RWPE2 (cell line): ENCODE results near the gene PCGF3.

Source experiments
- ATAC-seq: fragments of 200-7000 bp; cut with Tn5 transposase; 3 replicates; pipeline ENCODE4 v1.9.1; 2021; ENCODE audit warnings: low read depth
- DNase-seq: peaks from one replicate; pipeline ENCODE4 v3.0.0-alpha.2; 2020; ENCODE audit warnings: low spot score
- H3K27ac ChIP-seq: fragments of 450-650 bp; 2 replicates; pipeline ENCODE4 v1.5.1; 2017; ENCODE audit warnings: mild to moderate bottlenecking; ENCODE audit not compliant: poor library complexity, severe bottlenecking
- H3K27me3 ChIP-seq: fragments of 250-450 bp; sonication (Bioruptor Pico); 2 replicates; pipeline ENCODE4 v1.5.1; 2021; ENCODE audit warnings: mild to moderate bottlenecking, moderate library complexity; ENCODE audit not compliant: insufficient read depth, poor library complexity, severe bottlenecking
- H3K36me3 ChIP-seq: fragments of 250-450 bp; sonication (Bioruptor Pico); 2 replicates; pipeline ENCODE4 v1.5.1; 2020; ENCODE audit warnings: low read depth, mild to moderate bottlenecking, moderate library complexity
- H3K4me1 ChIP-seq: fragments of 250-450 bp; sonication (Bioruptor Pico); 2 replicates; pipeline ENCODE4 v1.5.1; 2021; ENCODE audit warnings: mild to moderate bottlenecking, moderate library complexity; ENCODE audit not compliant: insufficient read depth, poor library complexity, severe bottlenecking
- H3K4me3 ChIP-seq: fragments of 250-450 bp; sonication (Bioruptor Pico); 2 replicates; pipeline ENCODE4 v1.5.1; 2021; ENCODE audit warnings: mild to moderate bottlenecking, moderate library complexity; ENCODE audit not compliant: severe bottlenecking
- H3K9me3 ChIP-seq: fragments of 250-450 bp; sonication (Bioruptor Pico); 2 replicates; pipeline ENCODE4 v1.5.1; 2021; ENCODE audit warnings: mild to moderate bottlenecking, moderate library complexity; ENCODE audit not compliant: severe bottlenecking
- TF ChIP-seq, protein P1 (sequence below): fragments of 450-650 bp; IDR thresholded peaks from one replicate; pipeline ENCODE4 v1.5.1; 2017; ENCODE audit warnings: mild to moderate bottlenecking, moderate library complexity; ENCODE audit not compliant: poor library complexity, severe bottlenecking

PCGF3 gene

DNA sequence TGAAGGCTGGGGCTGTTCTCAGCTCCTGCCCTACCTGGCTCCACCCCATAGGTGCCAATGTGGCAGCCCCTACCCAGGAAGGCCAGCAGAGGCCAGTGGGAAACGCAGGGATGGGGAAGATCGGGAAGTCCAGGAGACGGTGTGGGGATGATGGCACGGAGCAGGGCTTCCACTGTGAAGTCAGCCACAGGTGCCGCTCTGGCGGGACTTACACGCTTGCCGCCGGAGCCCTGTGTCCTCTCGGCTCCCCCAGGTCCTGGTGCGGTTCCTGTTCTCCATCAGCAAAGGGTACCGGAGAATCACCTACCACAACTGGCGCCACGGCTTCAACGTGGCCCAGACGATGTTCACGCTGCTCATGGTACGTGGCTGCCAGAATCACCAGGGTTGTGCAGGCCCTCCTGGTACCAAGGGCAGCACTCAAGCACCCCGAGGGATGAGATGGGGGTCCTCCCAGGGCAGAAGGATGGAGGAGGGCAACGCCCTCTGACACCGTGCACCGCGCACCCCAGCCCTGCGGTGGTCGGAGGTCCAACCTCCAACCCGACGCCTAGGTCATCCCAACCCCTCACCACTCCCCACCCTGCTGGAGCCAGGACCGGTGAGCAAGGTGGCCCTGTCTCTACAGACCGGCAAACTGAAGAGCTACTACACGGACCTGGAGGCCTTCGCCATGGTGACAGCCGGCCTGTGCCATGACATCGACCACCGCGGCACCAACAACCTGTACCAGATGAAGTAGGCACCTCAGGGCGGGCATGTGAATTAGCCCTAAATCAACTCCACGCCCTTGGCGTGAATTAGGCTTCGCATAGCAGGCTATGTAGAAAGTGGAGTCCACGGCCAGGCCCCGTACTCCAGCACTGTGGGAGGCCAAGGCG, 43.5 kb upstream of the PCGF3 start:
- H3K9me3 ChIP-seq = no peaks in the 10 kb centered on the region
- no peaks in the 10 kb centered on the region for H3K36me3 ChIP-seq
- no peak overlapping the region for H3K27ac ChIP-seq
- no peaks in the 10 kb centered on the region for H3K27me3 ChIP-seq
- DNase-seq = peak; percentile 63
- H3K4me1 ChIP-seq = no peaks in the 10 kb centered on the region
- H3K4me3 ChIP-seq = no peak overlapping the region
- no peak for ATAC-seq
- TF ChIP-seq, protein P1, sequence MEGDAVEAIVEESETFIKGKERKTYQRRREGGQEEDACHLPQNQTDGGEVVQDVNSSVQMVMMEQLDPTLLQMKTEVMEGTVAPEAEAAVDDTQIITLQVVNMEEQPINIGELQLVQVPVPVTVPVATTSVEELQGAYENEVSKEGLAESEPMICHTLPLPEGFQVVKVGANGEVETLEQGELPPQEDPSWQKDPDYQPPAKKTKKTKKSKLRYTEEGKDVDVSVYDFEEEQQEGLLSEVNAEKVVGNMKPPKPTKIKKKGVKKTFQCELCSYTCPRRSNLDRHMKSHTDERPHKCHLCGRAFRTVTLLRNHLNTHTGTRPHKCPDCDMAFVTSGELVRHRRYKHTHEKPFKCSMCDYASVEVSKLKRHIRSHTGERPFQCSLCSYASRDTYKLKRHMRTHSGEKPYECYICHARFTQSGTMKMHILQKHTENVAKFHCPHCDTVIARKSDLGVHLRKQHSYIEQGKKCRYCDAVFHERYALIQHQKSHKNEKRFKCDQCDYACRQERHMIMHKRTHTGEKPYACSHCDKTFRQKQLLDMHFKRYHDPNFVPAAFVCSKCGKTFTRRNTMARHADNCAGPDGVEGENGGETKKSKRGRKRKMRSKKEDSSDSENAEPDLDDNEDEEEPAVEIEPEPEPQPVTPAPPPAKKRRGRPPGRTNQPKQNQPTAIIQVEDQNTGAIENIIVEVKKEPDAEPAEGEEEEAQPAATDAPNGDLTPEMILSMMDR = no peak

- TF ChIP-seq, protein P1 = no peak
- Histone ChIP-seq H3K36me3 (no peaks in the 10 kb centered on the region), H3K27ac (no peak overlapping the region), H3K4me1 (no peaks in the 10 kb centered on the region), H3K27me3 (no peaks in the 10 kb centered on the region), H3K4me3 (peak overlapping the region; percentile 40), H3K9me3 (no peaks in the 10 kb centered on the region)
- no peak for ATAC-seq
- peak; percentile 49 for DNase-seq
These were observed 42.6 kb upstream of the PCGF3 start for GRCh38 chr4:663046-663437.

- Histone ChIP-seq H3K9me3 (no peaks in the 10 kb centered on the region), H3K27me3 (no peaks in the 10 kb centered on the region), H3K27ac (no peak overlapping the region), H3K4me3 (peak overlapping the region; percentile 40), H3K4me1 (no peaks in the 10 kb centered on the region), H3K36me3 (no peaks in the 10 kb centered on the region)
- ATAC-seq (peak; percentile 37), DNase-seq (no peak)
- TF ChIP-seq, protein P1 = no peak
These were observed 41.9 kb upstream of the PCGF3 start for GRCh38 chr4:663438-664428.

DNA sequence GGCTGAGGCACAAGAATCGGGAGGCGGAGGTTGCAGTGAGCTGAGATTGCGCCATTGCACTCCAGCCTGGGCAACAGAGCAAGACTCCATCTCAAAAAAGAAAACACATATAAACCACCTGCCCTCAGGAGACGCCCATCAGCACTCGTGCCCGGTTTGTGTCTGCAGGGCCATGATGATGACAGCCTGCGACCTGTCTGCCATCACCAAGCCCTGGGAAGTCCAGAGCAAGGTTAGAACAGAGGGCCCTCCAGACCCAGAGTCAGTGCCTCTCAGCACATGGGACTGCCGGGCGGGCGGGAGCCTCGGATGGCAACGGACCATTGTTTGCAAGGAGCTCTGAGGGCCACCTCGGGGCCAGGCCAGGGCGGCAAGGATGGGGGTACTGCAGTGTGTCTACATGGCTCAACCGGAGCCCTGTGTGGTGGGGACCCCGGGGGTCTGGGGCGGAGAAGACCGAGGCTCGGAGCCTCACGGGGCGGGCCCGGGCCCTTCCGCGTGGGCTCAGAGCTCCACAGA, 40.9 kb upstream of the PCGF3 start:
- H3K9me3 ChIP-seq = no peaks in the 10 kb centered on the region
- DNase-seq (no peak), ATAC-seq (no peak)
- H3K4me3 ChIP-seq = no peak overlapping the region
- no peak overlapping the region for H3K27ac ChIP-seq
- no peaks in the 10 kb centered on the region for H3K27me3 ChIP-seq
- H3K4me1 ChIP-seq = no peaks in the 10 kb centered on the region
- H3K36me3 ChIP-seq = no peaks in the 10 kb centered on the region
- TF ChIP-seq, protein P1 = no peak
